Transverse colon (tissue), 4 donors: ENCODE data around the gene HSD17B12. TPM values are rescaled to one million over a fixed set of nuclear protein-coding genes. Genes with fewer than 3 reads are reported as not detected.

ENCODE experiments used
- DNase-seq: peaks from one replicate; pipeline ENCODE4 v3.0.0-alpha.2; 2019
- H3K27ac ChIP-seq, 4 donors: fragments of 200-600 bp; sonication (generic); 2 replicates each; pipeline ENCODE4 v1.5.1; 2016 to 2018; ENCODE audit warnings: inconsistent platforms in 4 of 4
- H3K27me3 ChIP-seq: fragments of 200-600 bp; sonication (generic); 2 replicates; pipeline ENCODE4 v1.5.1; 2017; ENCODE audit warnings: inconsistent platforms
- H3K36me3 ChIP-seq, 4 donors: fragments of 200-600 bp; sonication (generic); 2 replicates each; pipeline ENCODE4 v1.5.1; 2017 to 2019; ENCODE audit warnings: inconsistent platforms in 4 of 4
- H3K4me1 ChIP-seq, 4 donors: fragments of 200-600 bp; sonication (generic); 2 replicates each; pipeline ENCODE4 v1.5.1; 2017 to 2020; ENCODE audit warnings: inconsistent platforms in 4 of 4
- H3K4me3 ChIP-seq, 4 donors: fragments of 200-600 bp; sonication (generic); 1 replicate in 1 of 4; 2 replicates in 3 of 4; pipeline versions ENCODE4 v1.5.1 to v1.6.1; 2017 to 2019; ENCODE audit warnings: inconsistent platforms in 4 of 4
- H3K9me3 ChIP-seq, 2 donors: fragments of 200-600 bp; sonication (generic); 2 replicates each; pipeline ENCODE4 v1.5.1; 2017 to 2019; ENCODE audit warnings: inconsistent platforms in 2 of 2
- CTCF ChIP-seq, 5 experiments: fragments of 200-600 bp in 3 of 5; fragments of 450-650 bp in 2 of 5; sonication (generic) in 3 of 5; IDR thresholded peaks; 1 replicate in 2 of 5; 2 replicates in 3 of 5; pipeline ENCODE4 v1.5.1; 2016 to 2017; ENCODE audit warnings: antibody characterized with exemption in 5 of 5, inconsistent platforms in 3 of 5, mild to moderate bottlenecking in 2 of 5, moderate library complexity in 1 of 5
- EP300 ChIP-seq: sonication (generic); formaldehyde crosslinking; IDR thresholded peaks from one replicate; pipeline ENCODE4 v1.6.1; 2017; ENCODE audit warnings: antibody characterized with exemption, low read depth
- POLR2A ChIP-seq: fragments of 450-650 bp; IDR thresholded peaks from one replicate; pipeline ENCODE4 v1.6.1; 2016; ENCODE audit warnings: antibody characterized with exemption, mild to moderate bottlenecking, moderate library complexity
- POLR2AphosphoS5 ChIP-seq, 3 donors: sonication (generic); formaldehyde crosslinking; IDR thresholded peaks; one replicate each; pipeline ENCODE4 v1.6.1; 2016; ENCODE audit warnings: antibody characterized with exemption in 3 of 3
- WGBS, 2 donors: methylation state at CpG; one replicate each; pipeline ENCODE4 v1.1.5; 2018; ENCODE audit warnings: low coverage in 1 of 2; 5-methylcytosine and 5-hydroxymethylcytosine counted together
- in situ Hi-C, 4 donors: fragments of 200-750 bp; cut with MboI; loops; one replicate each; pipeline versions ENCODE4 v1.15.0 to v1.15.1; 2017; ENCODE audit warnings: low sequenced_read_pairs in 3 of 4, low pct_ligation_motif_present in 1 of 4, low pct_unique_long_range_greater_than_20kb in 1 of 4
- intact Hi-C: fragments of 100-400 bp; cut with DNase I; formaldehyde crosslinking; loops from one replicate; pipeline ENCODE4 v1.15.1; 2023; ENCODE audit warnings: low total_unique reads
- total RNA-seq, 4 donors: library from RNA; depleted of rRNA; stranded (reverse); fragments of >200 nt; gene quantifications; one replicate each; pipeline ENCODE4 v1.1.0, GENCODE V29; 2016

Gene HSD17B12
- total RNA-seq, 4 donors from 2014 or later = 33.3 to 65.7 (median 47.1) TPM

- WGBS, 2 donors = 83 to 93% methylated on average over 2 to 3 of the region's 3 CpGs
- no peak for DNase-seq
- H3K9me3 ChIP-seq = no peaks in the 10 kb centered on the region
- no peak overlapping the region for H3K4me3 ChIP-seq
- no peak overlapping the region for H3K27ac ChIP-seq
- intact Hi-C loops (no loop called here), in situ Hi-C loops (no loop called here)
- peaks cover 0 to 2% (median 0%) of the 10 kb centered on the region in 4 donors for H3K4me1 ChIP-seq
- H3K27me3 ChIP-seq = no peaks in the 10 kb centered on the region
- no peaks in the 10 kb centered on the region for H3K36me3 ChIP-seq
- TF ChIP-seq POLR2A = no peak
- TF ChIP-seq EP300 = no peak
- TF ChIP-seq CTCF (IDR thresholded peaks at IDR 0.05) = no peak
- TF ChIP-seq POLR2AphosphoS5 (IDR thresholded peaks at IDR 0.05) = no peak
Measured at GRCh38 chr11:43693731-43694130, 13.2 kb downstream of the HSD17B12 start.

- in situ Hi-C loops = no loop called here
- DNase-seq = no peak
- Histone ChIP-seq H3K4me1 (peaks cover 0 to 2% (median 0%) of the 10 kb centered on the region in 4 donors), H3K27ac (no peak overlapping the region), H3K27me3 (no peaks in the 10 kb centered on the region), H3K36me3 (no peaks in the 10 kb centered on the region), H3K9me3 (no peaks in the 10 kb centered on the region), H3K4me3 (no peak overlapping the region)
- intact Hi-C loops = no loop called here
- TF ChIP-seq EP300 (no peak), POLR2A (no peak), CTCF (IDR thresholded peaks at IDR 0.05) (no peak), POLR2AphosphoS5 (IDR thresholded peaks at IDR 0.05) (no peak)
- 73 to 100% methylated on average over 2 of the region's 2 CpGs for WGBS, 2 donors
Measured at GRCh38 chr11:43694477-43694876, 13.9 kb downstream of the HSD17B12 start.

GRCh38 chr11:43697679-43698078 is 17.1 kb downstream of the HSD17B12 start:
- intact Hi-C loops = no loop called here
- WGBS, 2 donors = 49% methylated on average over 1 of the region's 1 CpG; no CpG with 5 or more reads in 1 of the 2 donors
- Histone ChIP-seq H3K27me3 (no peaks in the 10 kb centered on the region), H3K27ac (no peak overlapping the region), H3K9me3 (peaks cover 10% of the 10 kb centered on the region in 2 donors), H3K4me1 (peaks cover 0 to 2% (median 0%) of the 10 kb centered on the region in 4 donors), H3K4me3 (no peak overlapping the region), H3K36me3 (no peaks in the 10 kb centered on the region)
- TF ChIP-seq POLR2A = no peak
- no peak for TF ChIP-seq POLR2AphosphoS5 (IDR thresholded peaks at IDR 0.05)
- no peak for TF ChIP-seq CTCF (IDR thresholded peaks at IDR 0.05)
- TF ChIP-seq EP300 = no peak
- no peak for DNase-seq
- in situ Hi-C loops = no loop called here

GRCh38 chr11:43699870-43700269 is 19.3 kb downstream of the HSD17B12 start:
- Histone ChIP-seq H3K27me3 (no peaks in the 10 kb centered on the region), H3K27ac (no peak overlapping the region), H3K36me3 (no peaks in the 10 kb centered on the region), H3K9me3 (peaks cover 10% of the 10 kb centered on the region in 2 donors), H3K4me1 (peaks cover 0 to 2% (median 0%) of the 10 kb centered on the region in 4 donors), H3K4me3 (no peak overlapping the region)
- TF ChIP-seq CTCF (IDR thresholded peaks at IDR 0.05) (no peak), EP300 (no peak), POLR2A (no peak), POLR2AphosphoS5 (IDR thresholded peaks at IDR 0.05) (no peak)
- in situ Hi-C loops = no loop called here
- intact Hi-C loops = no loop called here
- DNase-seq = no peak
- 90 to 100% methylated on average over 1 of the region's 1 CpG for WGBS, 2 donors
